Body of pancreas (tissue), 4 donors: ENCODE data around the gene CD300H.

Source experiments
- POLR2A ChIP-seq, 3 donors: fragments of 450-650 bp; IDR thresholded peaks; one replicate each; pipeline ENCODE4 v1.6.1; 2016; ENCODE audit warnings: antibody characterized with exemption in 3 of 3, mild to moderate bottlenecking in 2 of 3
- TF ChIP-seq, protein P1 (sequence below), 7 experiments: fragments of 450-650 bp in 4 of 7; fragments of 200-600 bp in 3 of 7; sonication (generic) in 3 of 7; IDR thresholded peaks; one replicate each; pipeline ENCODE4 v1.5.1; 2016 to 2019; ENCODE audit warnings: antibody characterized with exemption in 7 of 7

GRCh38 chr17:74515941-74516340 is 51.4 kb downstream of the CD300H start:
- TF ChIP-seq, protein P1, sequence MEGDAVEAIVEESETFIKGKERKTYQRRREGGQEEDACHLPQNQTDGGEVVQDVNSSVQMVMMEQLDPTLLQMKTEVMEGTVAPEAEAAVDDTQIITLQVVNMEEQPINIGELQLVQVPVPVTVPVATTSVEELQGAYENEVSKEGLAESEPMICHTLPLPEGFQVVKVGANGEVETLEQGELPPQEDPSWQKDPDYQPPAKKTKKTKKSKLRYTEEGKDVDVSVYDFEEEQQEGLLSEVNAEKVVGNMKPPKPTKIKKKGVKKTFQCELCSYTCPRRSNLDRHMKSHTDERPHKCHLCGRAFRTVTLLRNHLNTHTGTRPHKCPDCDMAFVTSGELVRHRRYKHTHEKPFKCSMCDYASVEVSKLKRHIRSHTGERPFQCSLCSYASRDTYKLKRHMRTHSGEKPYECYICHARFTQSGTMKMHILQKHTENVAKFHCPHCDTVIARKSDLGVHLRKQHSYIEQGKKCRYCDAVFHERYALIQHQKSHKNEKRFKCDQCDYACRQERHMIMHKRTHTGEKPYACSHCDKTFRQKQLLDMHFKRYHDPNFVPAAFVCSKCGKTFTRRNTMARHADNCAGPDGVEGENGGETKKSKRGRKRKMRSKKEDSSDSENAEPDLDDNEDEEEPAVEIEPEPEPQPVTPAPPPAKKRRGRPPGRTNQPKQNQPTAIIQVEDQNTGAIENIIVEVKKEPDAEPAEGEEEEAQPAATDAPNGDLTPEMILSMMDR (IDR thresholded peaks at IDR 0.05): no peak
- no peak for TF ChIP-seq POLR2A (IDR thresholded peaks at IDR 0.05)
